ENCODE measurements around the gene KCNT1.
"Not testable (repeated sequence)": the region's sequence is repeated elsewhere in the genome, so short reads cannot be mapped to it uniquely, and the experiment has no call there.

KCNT1 gene

GRCh38 chr9:135701959-135702721 is at the start of gene KCNT1:
KCNT1 (plus strand) TSS chr9:135702185; CDS start chr9:135702259, 74 bp downstream.
- DNase-seq = peak in 1 of 2 donors; percentile 6

GRCh38 chr9:135655317-135655716 is 46.7 kb upstream of the KCNT1 start:
- DNase-seq = no peak

GRCh38 chr9:135657416-135657815 is 44.6 kb upstream of the KCNT1 start:
- DNase-seq = no peak

GRCh38 chr9:135659252-135659651 is 42.7 kb upstream of the KCNT1 start:
- no peak for DNase-seq

- DNase-seq = no peak
Measured at GRCh38 chr9:135660407-135660806, 41.6 kb upstream of the KCNT1 start.

GRCh38 chr9:135661816-135662560 is 40.0 kb upstream of the KCNT1 start:
- DNase-seq = no peak

- no peak for DNase-seq
Measured at GRCh38 chr9:135662758-135663450, 39.1 kb upstream of the KCNT1 start, which contains the start of gene LCN9. LCN9 (plus strand) TSS chr9:135663309; CDS start chr9:135663322, 13 bp downstream.

- DNase-seq = no peak
Measured at GRCh38 chr9:135663451-135663770, 38.6 kb upstream of the KCNT1 start.

- no peak for DNase-seq
Measured at GRCh38 chr9:135663857-135664256, 38.1 kb upstream of the KCNT1 start.

- no peak for DNase-seq
Measured at GRCh38 chr9:135664266-135664665, 37.7 kb upstream of the KCNT1 start.

GRCh38 chr9:135664801-135665794 is 36.9 kb upstream of the KCNT1 start:
- no peak for DNase-seq

GRCh38 chr9:135665795-135666189 is 36.2 kb upstream of the KCNT1 start:
- DNase-seq = no peak

GRCh38 chr9:135666534-135667462 is 35.2 kb upstream of the KCNT1 start:
- DNase-seq = no peak

- DNase-seq = no peak
Measured at GRCh38 chr9:135667463-135668001, 34.5 kb upstream of the KCNT1 start.

- not testable (repeated sequence) for DNase-seq
Measured at GRCh38 chr9:135669018-135669417, 33.0 kb upstream of the KCNT1 start.

GRCh38 chr9:135669616-135670285 is 32.2 kb upstream of the KCNT1 start:
- DNase-seq = no peak

- DNase-seq = no peak
Measured at GRCh38 chr9:135670721-135671590, 31.0 kb upstream of the KCNT1 start.

GRCh38 chr9:135671591-135672041 is 30.4 kb upstream of the KCNT1 start:
- no peak for DNase-seq

- not testable (repeated sequence) for DNase-seq
Measured at GRCh38 chr9:135672786-135673185, 29.2 kb upstream of the KCNT1 start.

Data from bone marrow (tissue), 2 donors.